DMS153 treated with DMSO at 0.1 percent for 48 hours (cell line): ENCODE measurements around the gene MYNN.

ENCODE experiments used
- DNase-seq: peaks from one replicate; lab custom pipeline; 2025; ENCODE audit not compliant: unreplicated experiment; lab: John Stamatoyannopoulos, UW

MYNN gene

GRCh38 chr3:169774186-169774585, 990 bp downstream of the MYNN start:
- no peak for DNase-seq

GRCh38 chr3:169777822-169778221, 4.6 kb downstream of the MYNN start:
- DNase-seq: no peak

GRCh38 chr3:169780742-169781141, 7.5 kb downstream of the MYNN start:
- DNase-seq: no peak

- DNase-seq: no peak
Measured at GRCh38 chr3:169781209-169781855, 8.1 kb downstream of the MYNN start.

- DNase-seq: no peak
Measured at GRCh38 chr3:169787120-169787519, 13.9 kb downstream of the MYNN start.

- DNase-seq: no peak
Measured at GRCh38 chr3:169787791-169788190, 14.6 kb downstream of the MYNN start.

GRCh38 chr3:169790219-169790618, 17.0 kb downstream of the MYNN start:
- DNase-seq: no peak

GRCh38 chr3:169790687-169791429, 17.7 kb downstream of the MYNN start:
- no peak for DNase-seq

GRCh38 chr3:169792359-169792758, 19.2 kb downstream of the MYNN start:
- no peak for DNase-seq

- DNase-seq: no peak
Measured at GRCh38 chr3:169804681-169805080, 31.5 kb downstream of the MYNN start.

- no peak for DNase-seq
Measured at GRCh38 chr3:169809230-169809795, 36.1 kb downstream of the MYNN start.

- DNase-seq: peak; percentile 58
Measured at GRCh38 chr3:169811631-169812331, 38.6 kb downstream of the MYNN start.

- peak; percentile 90 for DNase-seq
Measured at GRCh38 chr3:169812332-169813235, 39.4 kb downstream of the MYNN start, which contains the start of the genes LRRC34 and LRRIQ4. TSS of gene LRRC34 (minus strand) at chr3:169812904. CDS start at chr3:169812548, 356 bp downstream. TSS of gene LRRIQ4 (plus strand) at chr3:169812870. CDS start at chr3:169821922, 9,052 bp downstream.

- DNase-seq: peak; percentile 40
Measured at GRCh38 chr3:169813278-169813677, 40.1 kb downstream of the MYNN start.

- DNase-seq: peak; percentile 52
Measured at GRCh38 chr3:169813757-169814517, 40.7 kb downstream of the MYNN start.

GRCh38 chr3:169815590-169816150, 42.5 kb downstream of the MYNN start:
- no peak for DNase-seq

- DNase-seq: no peak
Measured at GRCh38 chr3:169818316-169818715, 45.1 kb downstream of the MYNN start.

GRCh38 chr3:169822091-169822490, 48.9 kb downstream of the MYNN start:
- no peak for DNase-seq

GRCh38 chr3:169822540-169822939, 49.3 kb downstream of the MYNN start:
- DNase-seq: peak; percentile 73
